H1 (cell line): Measurements from ENCODE around the gene PYGB. TPM values are rescaled to one million over a fixed set of nuclear protein-coding genes. Genes with fewer than 3 reads are reported as not detected.

Experiments used
- CTCF ChIA-PET: fragments of 300-600 bp; sonication (Branson Sonifier 250); formaldehyde crosslinking; loops from one replicate; lab custom pipeline; 2021; ENCODE audit not compliant: partially characterized antibody; lab: Charles Lee
- POLR2A ChIA-PET: fragments of 300-600 bp; sonication (Branson Sonifier 250); formaldehyde crosslinking; loops from one replicate; lab custom pipeline; 2021; ENCODE audit warnings: inconsistent platforms; ENCODE audit not compliant: partially characterized antibody; lab: Charles Lee
- DNase-seq, 2 experiments: peaks; one replicate each; pipeline versions ENCODE4 v3.0.0 to v3.0.0-alpha.2; 2010 to 2022; ENCODE audit warnings: low spot score in 2 of 2, low read depth in 1 of 2, mixed read lengths in 1 of 2
- FAIRE-seq: peaks from 2 replicates; lab custom pipeline; 2011; peaks lifted over from hg19 to GRCh38; lab: Jason Lieb, UNC
- H2AFZ ChIP-seq: 2 replicates; pipeline ENCODE4 v1.8.1; 2012; ENCODE audit warnings: low read length, inconsistent platforms
- H2AK5ac ChIP-seq: 2 replicates; pipeline ENCODE4 v1.6.1; 2013; ENCODE audit warnings: low read depth, low read length
- H2BK120ac ChIP-seq: replicated peaks from 2 replicates; pipeline ENCODE3; 2013; ENCODE audit warnings: low read depth, low read length, inconsistent platforms
- H2BK12ac ChIP-seq: 2 replicates; pipeline ENCODE4 v1.6.1; 2013; ENCODE audit warnings: low read depth, low read length
- H2BK15ac ChIP-seq: 2 replicates; pipeline ENCODE4 v1.6.1; 2013; ENCODE audit warnings: low read length
- H2BK20ac ChIP-seq: 2 replicates; pipeline ENCODE4 v1.6.1; 2013; ENCODE audit warnings: low read length
- H2BK5ac ChIP-seq: 2 replicates; pipeline ENCODE4 v1.6.1; 2013; ENCODE audit warnings: low read depth, low read length
- H3K14ac ChIP-seq: 2 replicates; pipeline ENCODE4 v1.6.1; 2013; ENCODE audit warnings: inconsistent platforms; ENCODE audit not compliant: insufficient read length
- H3K18ac ChIP-seq: 2 replicates; pipeline ENCODE4 v1.6.1; 2013; ENCODE audit warnings: low read length; ENCODE audit errors: extremely low read depth
- H3K23ac ChIP-seq: 2 replicates; pipeline ENCODE4 v1.6.1; 2013; ENCODE audit warnings: inconsistent platforms; ENCODE audit not compliant: insufficient read length
- H3K23me2 ChIP-seq: 2 replicates; pipeline ENCODE4 v1.6.1; 2013; ENCODE audit warnings: low read depth, low read length
- H3K27ac ChIP-seq: 2 replicates; pipeline ENCODE4 v1.6.1; 2011; ENCODE audit warnings: low read depth, low read length, inconsistent platforms
- H3K27me3 ChIP-seq, 4 experiments: replicated peaks in 1 of 4; 1 replicate in 1 of 4; 2 replicates in 3 of 4; pipeline versions ENCODE4 v1.6.1 to v1.8.1; 2011 to 2013; ENCODE audit warnings: low read length in 3 of 4, mild to moderate bottlenecking in 3 of 4, inconsistent platforms in 2 of 4, mixed read lengths in 2 of 4, moderate library complexity in 1 of 4; ENCODE audit not compliant: control insufficient read depth in 3 of 4, insufficient read depth in 3 of 4; ENCODE audit errors: extremely low read depth in 1 of 4
- H3K36me3 ChIP-seq, 4 experiments: 2 replicates each; pipeline versions ENCODE4 v1.6.1 to v1.8.1; 2011 to 2013; ENCODE audit warnings: mild to moderate bottlenecking in 4 of 4, low read length in 3 of 4, moderate library complexity in 2 of 4, control low read depth in 1 of 4, inconsistent platforms in 1 of 4; ENCODE audit not compliant: insufficient read depth in 4 of 4, control insufficient read depth in 2 of 4
- H3K4ac ChIP-seq: replicated peaks from 2 replicates; pipeline ENCODE3; 2013; ENCODE audit warnings: low read length, low read depth, mixed read lengths, inconsistent platforms; ENCODE audit not compliant: insufficient read length
- H3K4me1 ChIP-seq, 4 experiments: replicated peaks in 1 of 4; 1 replicate in 1 of 4; 2 replicates in 3 of 4; pipeline versions ENCODE4 v1.6.1 to v1.8.1; 2011 to 2013; ENCODE audit warnings: low read length in 3 of 4, inconsistent platforms in 2 of 4, mixed read lengths in 1 of 4; ENCODE audit not compliant: insufficient read depth in 4 of 4, control insufficient read depth in 3 of 4
- H3K4me2 ChIP-seq, 2 experiments: 2 replicates each; pipeline versions ENCODE4 v1.6.1 to v1.8.1; 2011 to 2013; ENCODE audit warnings: low read depth in 2 of 2, low read length in 2 of 2, control low read depth in 1 of 2, inconsistent platforms in 1 of 2, mild to moderate bottlenecking in 1 of 2; ENCODE audit not compliant: insufficient read depth in 1 of 2
- H3K4me3 ChIP-seq, 4 experiments: fragments of 200-600, 300-600 bp in 1 of 4; sonication (generic), shearing (Covaris generic), sonication (Bioruptor Twin) in 1 of 4; 2 replicates each; pipeline versions ENCODE4 v1.5.1 to v1.8.1; 2011 to 2016; ENCODE audit warnings: low read length in 4 of 4, low read depth in 3 of 4, control low read depth in 2 of 4, inconsistent platforms in 2 of 4, mild to moderate bottlenecking in 2 of 4, mixed read lengths in 1 of 4, moderate library complexity in 1 of 4; ENCODE audit not compliant: insufficient read depth in 2 of 4; ENCODE audit errors: extremely low read depth in 1 of 4
- H3K56ac ChIP-seq: replicated peaks from 2 replicates; pipeline ENCODE3; 2013; ENCODE audit warnings: low read depth, mild to moderate bottlenecking, mixed read lengths, low read length, inconsistent platforms; ENCODE audit not compliant: insufficient read length
- H3K79me1 ChIP-seq: 2 replicates; pipeline ENCODE4 v1.6.1; 2013; ENCODE audit warnings: low read depth, low read length, control low read depth
- H3K79me2 ChIP-seq, 2 experiments: 2 replicates each; pipeline versions ENCODE4 v1.6.1 to v1.8.1; 2012 to 2013; ENCODE audit warnings: low read length in 2 of 2, mild to moderate bottlenecking in 2 of 2, inconsistent platforms in 1 of 2; ENCODE audit not compliant: insufficient read depth in 2 of 2, control insufficient read depth in 1 of 2
- H3K9ac ChIP-seq, 4 experiments: replicated peaks in 1 of 4; 1 replicate in 1 of 4; 2 replicates in 3 of 4; pipeline versions ENCODE4 v1.6.1 to v1.8.1; 2011 to 2013; ENCODE audit warnings: low read depth in 3 of 4, low read length in 3 of 4, control low read depth in 2 of 4, mild to moderate bottlenecking in 2 of 4, moderate library complexity in 2 of 4, inconsistent platforms in 1 of 4; ENCODE audit errors: extremely low read depth in 1 of 4
- H3K9me3 ChIP-seq, 2 experiments: 2 replicates each; pipeline versions ENCODE4 v1.6.1 to v1.8.1; 2012 to 2013; ENCODE audit warnings: mild to moderate bottlenecking in 2 of 2, moderate library complexity in 2 of 2, control low read depth in 1 of 2, inconsistent platforms in 1 of 2, low read depth in 1 of 2, low read length in 1 of 2, mixed read lengths in 1 of 2; ENCODE audit not compliant: insufficient read depth in 2 of 2
- H4K20me1 ChIP-seq, 2 experiments: replicated peaks in 1 of 2; 2 replicates each; pipeline versions ENCODE3 to v1.8.1; 2011 to 2013; ENCODE audit warnings: inconsistent platforms in 2 of 2, low read length in 2 of 2, mild to moderate bottlenecking in 1 of 2; ENCODE audit not compliant: insufficient read depth in 2 of 2, control insufficient read depth in 1 of 2
- H4K5ac ChIP-seq: 2 replicates; pipeline ENCODE4 v1.6.1; 2013; ENCODE audit warnings: low read length, low read depth, mixed read lengths, inconsistent platforms; ENCODE audit not compliant: insufficient read length
- H4K8ac ChIP-seq: 2 replicates; pipeline ENCODE4 v1.8.0; 2013; ENCODE audit warnings: mild to moderate bottlenecking, moderate library complexity, low read length, inconsistent platforms; ENCODE audit not compliant: insufficient read depth; ENCODE audit errors: extremely low read depth
- H4K91ac ChIP-seq: replicated peaks from 2 replicates; pipeline ENCODE3; 2013; ENCODE audit warnings: low read length, mixed read lengths, inconsistent platforms; ENCODE audit not compliant: insufficient read length
- CREB1 ChIP-seq: IDR thresholded peaks from 2 replicates; pipeline ENCODE4 v1.6.1; 2012; ENCODE audit warnings: inconsistent platforms
- EP300 ChIP-seq, 2 experiments: IDR thresholded peaks; 1 replicate in 1 of 2; 2 replicates in 1 of 2; pipeline ENCODE4 v1.6.1; 2011 to 2012; ENCODE audit warnings: low read depth in 2 of 2, low read length in 2 of 2, mild to moderate bottlenecking in 2 of 2, borderline replicate concordance in 1 of 2, inconsistent platforms in 1 of 2, moderate library complexity in 1 of 2
- POLR2AphosphoS5 ChIP-seq: IDR thresholded peaks from 2 replicates; pipeline ENCODE4 v1.6.1; 2011; ENCODE audit warnings: low read depth, low read length
- TEAD4 ChIP-seq: IDR thresholded peaks from 2 replicates; pipeline ENCODE4 v1.6.1; 2012; ENCODE audit warnings: low read depth, low read length, inconsistent platforms, mixed read lengths
- WGBS, 2 experiments: shearing (Covaris generic) in 1 of 2; methylation state at CpG; one replicate each; pipeline versions ENCODE4 v1.1.6 to v1.1.7; 2013 to 2015; ENCODE audit warnings: low lambda C conversion rate in 2 of 2, mixed read lengths in 2 of 2, inconsistent platforms in 1 of 2, low coverage in 1 of 2, missing lambda C conversion rate in 1 of 2; ENCODE audit not compliant: insufficient replicate concordance in 2 of 2, insufficient coverage in 1 of 2, insufficient read length in 1 of 2; ENCODE audit errors: extremely low coverage in 1 of 2, missing lambda C conversion rate in 1 of 2; 5-methylcytosine and 5-hydroxymethylcytosine counted together
- polyA plus RNA-seq, 7 experiments: library from polyadenylated mRNA; depleted of rRNA in 3 of 7; stranded (reverse) in 5 of 7; unstranded in 2 of 7; fragments of >200 nt in 5 of 7; fragments of 200-250 nt in 2 of 7; gene quantifications; 1 replicate in 5 of 7; 2 replicates in 1 of 7; 4 replicates in 1 of 7; pipeline versions ENCODE4 v1.2.1 to v1.2.3, GENCODE V29; 2011 to 2013; ENCODE audit warnings: missing spikeins in 2 of 7, mixed read lengths in 2 of 7
- total RNA-seq: library from RNA; stranded (reverse); fragmentation: NEBNext Ultra II Directional; extraction: Animal tissue kit (Norgen Biotek cat#: 25700); gene quantifications from 2 replicates; pipeline ENCODE4 v1.2.1, GENCODE V29; 2021

The PYGB gene
- total and polyA plus RNA-seq, 2 of the 8 experiments (the other 6 are each of a cell fraction or from before 2014, with no cell fraction given) = 26.6 to 56.0 TPM

GRCh38 chr20:25310921-25311728 lies 63.2 kb downstream of the PYGB start:
- no peak for DNase-seq
- Histone ChIP-seq H3K4me1 (peaks cover 0 to 3% (median 0%) of the 10 kb centered on the region in 4 experiments; a peak in 2 of 7 replicates), H3K14ac (no peak overlapping the region), H3K23ac (no peak overlapping the region), H3K9ac (no peak overlapping the region), H3K23me2 (0 out of 2 replicates have a peak, but pooled peaks cover 1% of the 10 kb centered on the region), H2AK5ac (no peak overlapping the region), H4K91ac (no peak overlapping the region), H3K79me1 (no peaks in the 10 kb centered on the region; the same call in none of the 2 replicates), H3K36me3 (peaks cover 0 to 10% (median 1%) of the 10 kb centered on the region in 4 experiments; a peak in 3 of 8 replicates), H3K27ac (no peak overlapping the region), H2BK120ac (no peak overlapping the region), H4K5ac (no peak overlapping the region), H2BK20ac (no peak overlapping the region), H2AFZ (no peak overlapping the region), H3K9me3 (peaks cover 0 to 4% of the 10 kb centered on the region in 2 experiments; a peak in 1 of 4 replicates), H3K18ac (no peak overlapping the region), H3K56ac (no peak overlapping the region), H2BK5ac (no peak overlapping the region), H4K20me1 (peaks cover 2% of the 10 kb centered on the region in 2 experiments), H4K8ac (no peak overlapping the region), H3K79me2 (no peaks in the 10 kb centered on the region), H3K4ac (no peak overlapping the region), H3K27me3 (no peaks in the 10 kb centered on the region), H3K4me3 (no peak overlapping the region), H2BK15ac (no peak overlapping the region), H2BK12ac (no peak overlapping the region), H3K4me2 (no peak overlapping the region)
- FAIRE-seq = no peak
- POLR2A ChIA-PET = interaction anchor here (0.5 to 0.7 kb wide), 3 partner anchors 11 to 947 kb away, joined by 3 read pairs; no protein-coding TSS in a partner anchor
- 86% methylated on average over 6 of the region's 6 CpGs; no CpG with 5 or more reads in 1 of the 2 experiments for WGBS, 2 experiments
- TF ChIP-seq EP300 (IDR thresholded peaks at IDR 0.05; ENCODE audit: borderline replicate concordance in 1 of 2, low read depth in 2 of 2, low read length in 2 of 2) (no peak), TEAD4 (no peak), POLR2AphosphoS5 (no peak), CREB1 (no peak)
- CTCF ChIA-PET = interaction anchor here (0.8 to 2.2 kb wide), 6 partner anchors 10 to 379 kb away, joined by 3 to 16 read pairs (median 3); partner anchors contain the start of gene GINS1
